ENCODE data around the gene PIGH. TPM values are rescaled to one million over a fixed set of nuclear protein-coding genes. Genes with fewer than 3 reads are reported as not detected.

The PIGH gene, protein sequence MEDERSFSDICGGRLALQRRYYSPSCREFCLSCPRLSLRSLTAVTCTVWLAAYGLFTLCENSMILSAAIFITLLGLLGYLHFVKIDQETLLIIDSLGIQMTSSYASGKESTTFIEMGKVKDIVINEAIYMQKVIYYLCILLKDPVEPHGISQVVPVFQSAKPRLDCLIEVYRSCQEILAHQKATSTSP
- total RNA-seq, result 15.8 and 19.2 TPM in 2 replicates

DNA sequence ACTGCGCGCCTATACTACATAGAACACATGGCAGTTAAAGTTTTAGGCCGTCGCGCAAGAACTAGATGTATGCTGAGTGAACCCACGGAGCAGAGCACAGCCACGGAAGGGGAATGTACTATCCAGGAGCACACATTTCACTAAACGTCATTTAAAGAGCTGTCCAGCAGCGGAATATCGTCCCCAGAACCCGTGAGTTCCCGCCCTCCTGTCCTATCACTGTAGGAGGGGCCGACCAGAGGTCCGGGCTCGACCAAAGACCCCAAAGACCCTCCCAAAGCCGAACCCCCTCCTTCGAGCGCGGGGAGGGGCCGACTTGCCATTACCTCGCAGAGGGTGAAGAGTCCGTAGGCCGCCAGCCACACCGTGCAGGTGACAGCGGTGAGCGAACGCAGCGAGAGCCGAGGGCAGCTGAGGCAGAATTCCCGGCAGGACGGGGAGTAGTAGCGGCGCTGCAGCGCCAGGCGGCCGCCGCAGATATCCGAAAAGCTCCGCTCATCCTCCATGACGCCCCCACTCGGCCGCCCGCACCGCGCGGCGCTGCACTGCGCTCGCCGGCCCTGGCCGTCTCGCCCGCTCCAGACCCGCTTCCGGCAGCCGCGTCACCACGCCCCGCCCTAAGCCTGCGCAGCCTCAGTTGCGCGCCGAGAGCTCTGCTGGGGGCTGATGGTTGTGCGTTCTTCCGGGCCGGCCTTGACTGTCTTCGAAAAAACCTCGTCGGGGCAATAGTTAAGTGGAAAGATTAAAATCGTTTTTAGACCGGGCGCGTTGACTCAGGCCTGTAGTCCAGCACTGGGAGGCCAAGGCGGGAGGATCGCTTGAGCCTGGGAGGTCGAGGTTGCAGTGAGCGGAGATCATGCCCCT, at the start of gene PIGH:
Gene PIGH, minus strand, starts transcription at position 571 of the 864 bp plus-strand sequence. Its CDS starts 65 bp downstream, at position 506.

DNA sequence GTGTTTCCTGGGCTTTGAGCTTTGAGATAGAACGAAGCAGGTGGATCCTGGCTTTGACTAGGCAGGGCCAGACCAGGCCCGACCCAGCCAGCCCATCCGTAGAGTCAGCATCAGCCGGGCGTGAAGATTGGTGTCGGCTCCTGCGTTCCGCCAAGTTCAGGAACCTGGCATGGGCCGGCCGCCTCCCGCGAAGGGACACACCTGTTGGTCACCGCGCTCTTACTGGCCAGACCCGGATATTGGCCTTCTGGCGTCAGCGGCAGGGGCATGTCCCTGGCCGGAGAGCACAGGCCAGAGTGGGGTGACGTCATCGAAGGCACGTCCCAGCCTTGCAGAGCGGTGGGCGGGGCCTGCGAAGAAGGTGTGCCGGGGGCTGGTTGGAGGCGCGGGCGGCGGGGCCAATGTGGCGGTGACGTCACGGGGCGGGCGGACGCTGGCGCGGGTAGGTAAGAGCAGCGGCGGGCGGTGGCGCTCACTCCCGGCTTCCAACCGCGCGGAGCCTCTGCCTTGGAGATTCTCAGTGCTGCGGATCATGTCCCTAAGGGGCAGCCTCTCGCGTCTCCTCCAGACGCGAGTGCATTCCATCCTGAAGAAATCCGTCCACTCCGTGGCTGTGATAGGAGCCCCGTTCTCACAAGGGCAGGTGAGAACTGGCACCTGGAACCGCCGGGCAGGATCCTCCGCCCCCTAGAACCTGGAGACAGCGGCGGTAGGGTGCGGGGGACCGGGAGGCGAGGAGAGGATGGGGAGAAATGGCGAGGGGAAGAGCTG, 19.6 kb upstream of the PIGH start, which contains the start of gene ARG2:
Gene ARG2, plus strand, starts transcription at position 475 of the 771 bp plus-strand sequence. Its CDS starts 58 bp downstream, at position 533.

Small RNAs within 50 kb of the gene (small RNA-seq; reads per million reads assigned to genes)
- gene AL132640.3, result not detected
- gene RF00019, result not detected

Other genes starting within 250 kb of the PIGH start
- gene ATP6V1D, start 240.5 kb downstream of the PIGH start, total RNA-seq, result 56.9 and 90.8 TPM in 2 replicates
- 94.2 and 101 TPM in 2 replicates for gene EIF2S1, start 239.9 kb downstream of the PIGH start, total RNA-seq
- gene PLEK2, start 188.1 kb downstream of the PIGH start, total RNA-seq, result 22.4 and 26.7 TPM in 2 replicates
- gene TMEM229B, start 111.5 kb downstream of the PIGH start, total RNA-seq, result under 0.01 and 0.22 TPM in 2 replicates
- 1.2 and 1.4 TPM in 2 replicates for gene PLEKHH1, start 67.0 kb downstream of the PIGH start, total RNA-seq
- 0.79 and 1.7 TPM in 2 replicates for gene ARG2, start 19.7 kb upstream of the PIGH start, total RNA-seq
- 49.2 and 55.0 TPM in 2 replicates for gene VTI1B, start 74.4 kb upstream of the PIGH start, total RNA-seq
- gene RDH11, start 95.5 kb upstream of the PIGH start, total RNA-seq, result 27.5 and 87.1 TPM in 2 replicates
- not detected in 2 replicates for gene RDH12, start 101.6 kb upstream of the PIGH start, total RNA-seq
- gene ZFYVE26, start 216.3 kb upstream of the PIGH start, total RNA-seq, result 18.8 and 37.6 TPM in 2 replicates
- gene RAD51B, start 219.5 kb upstream of the PIGH start, total RNA-seq, result 20.2 and 23.6 TPM in 2 replicates

Measured in placental epithelial cell (primary cell).